Non-pigmented ciliary epithelial cell (primary cell): ENCODE data around the gene TANC2.
A peak's percentile ranks its signal among the peaks of the same experiment; 100 is the strongest.
"Not testable (repeated sequence)": the region's sequence is repeated elsewhere in the genome, so short reads cannot be mapped to it uniquely, and the experiment has no call there.

Source experiments
- DNase-seq: peaks from one replicate; pipeline ENCODE4 v3.0.0-alpha.2; 2010; ENCODE audit warnings: low read depth

Gene TANC2

GRCh38 chr17:62964506-62964905, 1.5 kb upstream of the TANC2 start:
- DNase-seq = no peak

- no peak for DNase-seq
Observed at GRCh38 chr17:62965174-62965685, 805 bp upstream of the TANC2 start.

GRCh38 chr17:62966426-62967204, 580 bp downstream of the TANC2 start:
- no peak for DNase-seq

- no peak for DNase-seq
Observed at GRCh38 chr17:62967205-62967529, 1.1 kb downstream of the TANC2 start.

GRCh38 chr17:62968445-62968923, 2.4 kb downstream of the TANC2 start:
- DNase-seq = peak; percentile 83

GRCh38 chr17:62970610-62971009, 4.6 kb downstream of the TANC2 start:
- no peak for DNase-seq

GRCh38 chr17:62971853-62972252, 5.8 kb downstream of the TANC2 start:
- no peak for DNase-seq

GRCh38 chr17:62974788-62975187, 8.8 kb downstream of the TANC2 start:
- no peak for DNase-seq

GRCh38 chr17:62975206-62975605, 9.2 kb downstream of the TANC2 start:
- DNase-seq = no peak

GRCh38 chr17:62976643-62977231, 10.7 kb downstream of the TANC2 start:
- DNase-seq = not testable (repeated sequence)

GRCh38 chr17:62980842-62981241, 14.8 kb downstream of the TANC2 start:
- no peak for DNase-seq

- DNase-seq = no peak
Observed at GRCh38 chr17:62981933-62982332, 15.9 kb downstream of the TANC2 start.

GRCh38 chr17:62984801-62985200, 18.8 kb downstream of the TANC2 start:
- no peak for DNase-seq

GRCh38 chr17:62986549-62986948, 20.5 kb downstream of the TANC2 start:
- no peak for DNase-seq

- no peak for DNase-seq
Observed at GRCh38 chr17:62987136-62987535, 21.1 kb downstream of the TANC2 start.

GRCh38 chr17:62989501-62989900, 23.5 kb downstream of the TANC2 start:
- DNase-seq = no peak

GRCh38 chr17:62994931-62995330, 28.9 kb downstream of the TANC2 start:
- DNase-seq = no peak

GRCh38 chr17:62995377-62995885, 29.4 kb downstream of the TANC2 start:
- no peak for DNase-seq

GRCh38 chr17:62996221-62996620, 30.2 kb downstream of the TANC2 start:
- DNase-seq = no peak

- no peak for DNase-seq
Observed at GRCh38 chr17:62998166-62998565, 32.1 kb downstream of the TANC2 start.

- DNase-seq = no peak
Observed at GRCh38 chr17:62998665-62999393, 32.8 kb downstream of the TANC2 start.

GRCh38 chr17:62999736-63000135, 33.7 kb downstream of the TANC2 start:
- DNase-seq = no peak
